PC-3 (cell line): Measurements from ENCODE around the gene TCEA3.

Experiments used
- EZH2 ChIP-seq: fragments of 300-600 bp; sonication (generic); IDR thresholded peaks from one replicate; pipeline ENCODE4 v1.6.1; 2017; ENCODE audit warnings: antibody characterized with exemption, mild to moderate bottlenecking, low read length; ENCODE audit not compliant: unreplicated experiment
- EZH2phosphoT487 ChIP-seq: fragments of 300-600 bp; sonication (generic); IDR thresholded peaks from 2 replicates; pipeline ENCODE4 v1.6.1; 2018; ENCODE audit warnings: mild to moderate bottlenecking, antibody characterized with exemption, low read length, borderline replicate concordance
- TF ChIP-seq, protein P1 (sequence below): fragments of 300-600 bp; sonication (generic); conservative IDR thresholded peaks from 2 replicates; pipeline ENCODE4 v1.5.1; 2017; ENCODE audit warnings: antibody characterized with exemption, low read depth, mild to moderate bottlenecking, low read length

- TF ChIP-seq EZH2, result no peak
- TF ChIP-seq, protein P1, sequence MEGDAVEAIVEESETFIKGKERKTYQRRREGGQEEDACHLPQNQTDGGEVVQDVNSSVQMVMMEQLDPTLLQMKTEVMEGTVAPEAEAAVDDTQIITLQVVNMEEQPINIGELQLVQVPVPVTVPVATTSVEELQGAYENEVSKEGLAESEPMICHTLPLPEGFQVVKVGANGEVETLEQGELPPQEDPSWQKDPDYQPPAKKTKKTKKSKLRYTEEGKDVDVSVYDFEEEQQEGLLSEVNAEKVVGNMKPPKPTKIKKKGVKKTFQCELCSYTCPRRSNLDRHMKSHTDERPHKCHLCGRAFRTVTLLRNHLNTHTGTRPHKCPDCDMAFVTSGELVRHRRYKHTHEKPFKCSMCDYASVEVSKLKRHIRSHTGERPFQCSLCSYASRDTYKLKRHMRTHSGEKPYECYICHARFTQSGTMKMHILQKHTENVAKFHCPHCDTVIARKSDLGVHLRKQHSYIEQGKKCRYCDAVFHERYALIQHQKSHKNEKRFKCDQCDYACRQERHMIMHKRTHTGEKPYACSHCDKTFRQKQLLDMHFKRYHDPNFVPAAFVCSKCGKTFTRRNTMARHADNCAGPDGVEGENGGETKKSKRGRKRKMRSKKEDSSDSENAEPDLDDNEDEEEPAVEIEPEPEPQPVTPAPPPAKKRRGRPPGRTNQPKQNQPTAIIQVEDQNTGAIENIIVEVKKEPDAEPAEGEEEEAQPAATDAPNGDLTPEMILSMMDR, result no peak
- TF ChIP-seq EZH2phosphoT487, result no peak
Observed at GRCh38 chr1:23430803-23431202, 6.3 kb upstream of the TCEA3 start.
